Measurements from ENCODE around the gene GORASP1.

The GORASP1 gene

GRCh38 chr3:39124876-39125840 is 17.7 kb upstream of the GORASP1 start:
- DNase-seq = no peak

DNA sequence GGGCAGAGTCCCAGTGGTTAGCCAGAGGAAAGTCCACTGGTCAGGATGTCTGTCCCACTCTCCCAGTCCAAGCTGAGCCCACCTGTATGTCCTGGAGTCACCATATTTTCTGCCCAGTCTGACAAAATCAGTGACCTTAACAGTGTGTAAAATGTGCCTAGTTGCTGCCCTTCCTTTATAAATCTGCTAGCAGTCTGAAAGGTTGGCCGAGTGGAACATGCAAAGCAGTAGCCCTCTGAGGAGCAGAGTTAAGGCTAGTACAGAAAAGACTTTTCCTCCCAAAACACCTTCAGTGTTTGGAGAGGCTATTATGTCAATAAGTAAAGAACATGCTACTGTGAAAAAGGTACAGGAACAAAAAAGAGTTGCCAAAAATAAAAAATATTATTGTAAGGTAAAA is 15.4 kb upstream of the GORASP1 start:
- no peak for DNase-seq

GRCh38 chr3:39121621-39122020 is 14.2 kb upstream of the GORASP1 start:
- no peak for DNase-seq

DNA sequence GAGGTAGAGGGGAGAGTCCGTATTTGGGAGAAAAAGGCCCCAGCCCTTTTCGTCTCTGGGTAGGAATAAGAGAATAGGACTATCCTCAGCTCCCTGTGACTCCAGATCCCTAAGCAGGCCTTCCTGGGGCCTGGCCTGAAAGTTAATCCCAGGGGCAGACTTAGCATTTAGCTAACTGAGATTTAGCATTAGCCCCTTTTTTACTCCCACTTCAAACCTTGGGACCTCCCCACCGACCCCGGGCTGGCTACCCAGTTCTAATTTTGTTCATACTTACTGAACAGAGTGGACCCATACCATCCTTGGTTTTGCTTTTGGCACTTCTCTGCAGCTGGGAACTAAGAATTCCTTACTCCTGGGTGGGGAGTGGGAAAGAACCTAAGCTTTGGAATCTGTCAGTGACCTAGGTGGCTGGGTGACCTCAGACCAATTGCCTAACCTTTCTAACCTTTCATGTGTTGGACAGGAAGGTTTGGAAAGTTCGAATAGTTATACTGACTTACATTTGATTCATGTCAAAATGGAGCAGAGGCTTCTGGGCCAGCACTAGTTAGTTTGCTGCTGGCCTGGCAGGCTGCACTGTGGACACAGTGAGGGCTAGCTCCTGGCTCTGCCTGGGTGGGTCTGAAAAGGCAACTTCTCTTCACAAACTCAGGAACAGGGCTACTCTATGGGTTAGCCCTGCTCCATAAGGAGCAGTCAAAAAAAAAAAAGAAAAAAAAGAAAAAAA is 11.7 kb upstream of the GORASP1 start:
- DNase-seq = no peak

GRCh38 chr3:39118079-39118478 is 10.7 kb upstream of the GORASP1 start:
- no peak for DNase-seq

- DNase-seq = no peak
Measured at GRCh38 chr3:39115870-39116269, 8.4 kb upstream of the GORASP1 start.

DNA sequence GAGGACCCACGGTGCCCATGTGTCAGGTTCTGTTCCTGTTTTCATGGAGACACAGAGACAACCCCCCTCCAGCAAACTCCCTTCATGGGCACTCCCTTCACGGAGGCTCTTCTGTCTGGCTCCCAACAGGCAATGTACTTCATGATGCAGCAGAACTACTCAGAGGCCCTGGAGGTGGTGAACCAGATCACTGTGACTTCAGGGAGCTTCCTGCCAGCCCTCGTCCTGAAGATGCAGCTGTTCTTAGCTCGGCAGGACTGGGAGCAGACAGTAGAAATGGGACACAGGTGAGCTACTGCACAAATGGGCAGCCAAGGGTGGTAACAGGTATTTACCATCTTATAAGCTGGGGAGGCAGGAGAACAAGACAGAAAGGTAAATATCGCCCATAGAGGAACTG is 7.0 kb upstream of the GORASP1 start:
- no peak for DNase-seq

GRCh38 chr3:39113291-39113690 is 5.9 kb upstream of the GORASP1 start:
- no peak for DNase-seq

- no peak for DNase-seq
Measured at GRCh38 chr3:39112535-39112934, 5.1 kb upstream of the GORASP1 start.

DNA sequence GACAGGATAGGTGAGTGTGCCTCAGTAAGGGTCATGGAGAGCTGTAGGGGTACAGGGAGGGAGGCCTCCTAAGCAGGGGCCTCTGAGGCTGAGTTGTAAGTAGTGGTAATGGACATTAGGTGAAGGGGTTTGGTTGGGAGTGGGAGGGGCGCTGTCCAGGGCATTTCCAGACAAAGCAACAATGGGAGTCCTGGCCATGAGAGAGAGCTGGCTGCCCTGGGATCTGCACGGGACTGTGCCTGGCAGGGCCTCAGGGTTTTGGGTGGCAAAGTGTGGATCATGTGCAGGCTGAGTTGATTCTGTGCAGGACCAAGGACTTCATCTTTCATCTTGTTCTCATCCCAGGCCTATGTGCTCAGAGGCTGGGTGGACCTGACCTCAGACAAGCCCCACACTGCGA is 4.7 kb upstream of the GORASP1 start:
- no peak for DNase-seq

- no peak for DNase-seq
Measured at GRCh38 chr3:39110041-39110639, 2.7 kb upstream of the GORASP1 start.

GRCh38 chr3:39109086-39109485 is 1.7 kb upstream of the GORASP1 start:
- DNase-seq = no peak

DNA sequence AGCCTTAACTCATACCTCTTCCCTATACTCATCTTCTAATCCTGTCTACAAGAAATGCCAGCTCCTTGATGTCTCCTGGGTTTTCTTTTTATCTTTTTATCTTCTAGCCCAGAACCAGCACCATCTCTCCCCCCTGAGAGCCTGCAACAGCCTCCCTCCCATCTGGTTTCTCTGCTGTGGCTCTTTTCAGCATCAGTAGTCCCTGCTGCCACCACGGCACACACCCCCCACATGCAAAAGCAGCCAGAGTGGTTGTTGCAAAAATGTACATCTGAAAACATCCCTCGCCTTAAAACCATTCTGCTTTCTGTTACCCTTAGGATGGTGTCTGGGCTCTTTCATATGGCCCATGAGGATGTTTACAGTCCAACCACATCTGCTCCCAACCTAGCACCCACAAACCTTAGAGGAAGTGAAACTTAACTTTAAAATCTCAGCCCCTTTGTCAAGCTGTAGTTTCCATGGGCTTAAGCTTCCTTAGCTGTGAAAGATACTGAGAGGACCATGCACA is 828 bp upstream of the GORASP1 start:
- DNase-seq = no peak

DNA sequence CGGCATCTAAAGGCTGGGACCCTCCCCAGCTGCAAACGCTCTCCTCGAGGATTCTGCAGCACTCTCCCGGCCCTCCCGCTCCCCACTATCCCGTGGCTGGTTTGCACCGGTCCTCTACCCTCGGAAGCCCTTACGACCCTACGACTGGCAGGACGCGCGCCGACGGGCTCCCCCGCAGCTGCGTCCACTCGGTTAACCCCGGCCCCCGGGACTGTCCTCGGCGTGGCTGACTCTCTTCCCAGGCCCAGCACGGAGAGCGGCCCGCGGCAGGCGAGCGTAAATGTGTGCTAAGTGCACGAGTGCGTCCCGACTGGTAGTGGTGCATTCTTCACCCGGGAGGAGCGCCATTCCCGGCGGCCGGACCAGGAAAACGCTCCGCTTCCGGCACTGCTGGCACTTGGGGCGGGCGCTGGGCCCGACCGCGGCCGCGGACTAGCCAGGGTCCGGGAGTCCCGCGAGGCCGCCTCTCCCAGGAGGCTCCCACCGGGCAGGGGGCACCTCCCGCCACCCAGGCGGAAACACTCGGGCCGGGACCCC is 508 bp downstream of the GORASP1 start:
- DNase-seq = no peak

GRCh38 chr3:39106281-39106811 is 1.1 kb downstream of the GORASP1 start:
- no peak for DNase-seq

- DNase-seq = no peak
Measured at GRCh38 chr3:39105687-39106063, 1.8 kb downstream of the GORASP1 start.

- no peak for DNase-seq
Measured at GRCh38 chr3:39104961-39105686, 2.3 kb downstream of the GORASP1 start.

DNA sequence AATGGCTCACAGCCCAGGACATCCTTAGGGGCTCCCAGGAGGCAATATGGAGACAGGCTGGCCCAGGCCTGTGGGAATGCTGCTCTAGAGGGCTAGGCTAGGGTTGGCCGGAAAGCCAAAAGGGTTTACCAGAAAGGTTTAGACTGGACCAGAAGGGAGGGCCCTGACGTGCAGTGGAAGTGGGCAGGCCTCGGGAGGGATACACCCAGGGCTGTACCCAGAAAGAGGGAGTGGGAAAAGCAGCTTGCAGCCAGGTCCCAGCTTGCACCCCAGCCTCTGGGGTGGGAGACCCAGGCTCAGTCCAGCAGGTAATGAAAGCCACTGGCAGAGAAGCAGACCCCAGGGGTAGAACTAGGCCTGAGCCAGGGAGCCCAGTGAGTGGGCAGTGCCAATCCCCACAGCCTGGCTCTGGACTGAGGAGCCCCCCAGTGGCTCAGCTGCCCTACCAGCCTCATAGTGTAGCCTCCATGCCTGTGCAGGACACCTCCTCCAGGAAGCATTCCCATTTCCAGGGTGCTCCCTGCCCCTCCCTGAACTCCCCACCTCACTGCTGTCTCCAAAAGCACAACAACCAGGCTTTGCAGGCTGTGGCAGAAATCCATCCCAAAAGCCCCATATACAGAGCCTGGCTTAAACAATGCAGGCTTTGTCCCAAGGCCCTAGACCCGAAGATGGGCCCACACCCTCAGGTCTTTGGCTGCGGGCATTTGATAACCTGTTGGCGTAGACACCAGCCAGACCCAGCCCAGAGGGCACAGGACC is 3.5 kb downstream of the GORASP1 start:
- DNase-seq = no peak

GRCh38 chr3:39103324-39103693 is 4.1 kb downstream of the GORASP1 start:
- no peak for DNase-seq

- no peak for DNase-seq
Measured at GRCh38 chr3:39102504-39103323, 4.7 kb downstream of the GORASP1 start.
